K562 (cell line): ENCODE data around the gene MOB3B. TPM values are rescaled to one million over a fixed set of nuclear protein-coding genes. Genes with fewer than 3 reads are reported as not detected.
A peak's percentile ranks its signal among the peaks of the same experiment; 100 is the strongest.

Experiments
- ATAC-seq: fragments of 200-7000 bp; cut with Tn5 transposase; 3 replicates; pipeline ENCODE4 v1.9.1; 2020; ENCODE audit warnings: moderate library complexity
- BruUV-seq: library from RNA; stranded (reverse); fragments of 400-500 nt; replicated peaks from 2 replicates; lab custom pipeline; 2021; lab: Mats Ljungman, UMichigan
- CTCF ChIA-PET: fragments of 300-600 bp; formaldehyde crosslinking; extraction: SDS; loops from one replicate; lab custom pipeline; 2021; ENCODE audit warnings: low intra/inter-chr PET ratio; lab: Yijun Ruan, JAX
- POLR2A ChIA-PET: fragments of 300-600, 350-650 bp; sonication (Branson Sonifier 250); formaldehyde crosslinking; extraction: SDS; loops from one replicate; lab custom pipeline; 2021; ENCODE audit warnings: antibody characterized with exemption, inconsistent platforms; lab: Yijun Ruan, JAX
- DNase-seq, 4 experiments: peaks; one replicate each; pipeline versions ENCODE4 v3.0.0 to v3.0.0-alpha.2; 2011 to 2018; ENCODE audit warnings: low spot score in 3 of 4, mixed read lengths in 3 of 4; ENCODE audit errors: extremely low read depth in 1 of 4
- FAIRE-seq: peaks from 2 replicates; lab custom pipeline; 2011; peaks lifted over from hg19 to GRCh38; lab: Jason Lieb, UNC
- H2AFZ ChIP-seq: 2 replicates; pipeline ENCODE4 v1.6.0; 2011; ENCODE audit warnings: low read depth, low read length, control low read depth, inconsistent platforms
- H3K27ac ChIP-seq: fragments of 200-600 bp; 3 replicates; pipeline ENCODE4 v1.8.0; 2011; ENCODE audit warnings: low read depth, mild to moderate bottlenecking, control low read depth, inconsistent platforms, low read length, moderate library complexity, mixed read lengths; ENCODE audit errors: extremely low read depth
- H3K27me3 ChIP-seq, 2 experiments: fragments of 300-600 bp in 1 of 2; 2 replicates in 1 of 2; 3 replicates in 1 of 2; pipeline versions ENCODE4 v1.6.0 to v1.8.0; 2011; ENCODE audit warnings: inconsistent platforms in 2 of 2, low read length in 2 of 2, mild to moderate bottlenecking in 1 of 2, mixed read lengths in 1 of 2, moderate library complexity in 1 of 2; ENCODE audit not compliant: control insufficient read depth in 2 of 2, insufficient read depth in 2 of 2
- H3K36me3 ChIP-seq: fragments of 300-600 bp; 3 replicates; pipeline ENCODE4 v1.8.0; 2011; ENCODE audit warnings: mild to moderate bottlenecking, low read length, inconsistent platforms; ENCODE audit not compliant: control insufficient read depth, insufficient read depth
- H3K4me1 ChIP-seq, 2 experiments: fragments of 200-600 bp in 1 of 2; replicated peaks in 1 of 2; 2 replicates in 1 of 2; 3 replicates in 1 of 2; pipeline versions ENCODE4 v1.5.1 to v1.8.0; 2011; ENCODE audit warnings: inconsistent platforms in 2 of 2, low read length in 2 of 2, mild to moderate bottlenecking in 1 of 2, mixed read lengths in 1 of 2, moderate library complexity in 1 of 2; ENCODE audit not compliant: control insufficient read depth in 2 of 2, insufficient read depth in 2 of 2
- H3K4me2 ChIP-seq: 2 replicates; pipeline ENCODE4 v1.6.1; 2011; ENCODE audit warnings: low read length, control low read depth, inconsistent platforms, mixed read lengths; ENCODE audit not compliant: insufficient read depth
- H3K4me3 ChIP-seq: fragments of 200-600 bp; sonication (generic), shearing (Covaris generic); 2 replicates; pipeline ENCODE4 v1.5.1; 2016; ENCODE audit warnings: control low read depth, inconsistent platforms
- H3K79me2 ChIP-seq: fragments of 200-600 bp; 3 replicates; pipeline ENCODE4 v1.8.0; 2011; ENCODE audit warnings: low read length, inconsistent platforms; ENCODE audit not compliant: control insufficient read depth, insufficient read depth
- H3K9ac ChIP-seq, 2 experiments: 2 replicates each; pipeline versions ENCODE4 v1.6.0 to v1.6.1; 2011; ENCODE audit warnings: low read depth in 2 of 2, low read length in 2 of 2, control low read depth in 1 of 2, inconsistent platforms in 1 of 2, mild to moderate bottlenecking in 1 of 2, mixed read lengths in 1 of 2; ENCODE audit not compliant: insufficient read depth in 1 of 2
- H3K9me1 ChIP-seq: one replicate; pipeline ENCODE4 v1.6.0; 2011; ENCODE audit warnings: inconsistent platforms, mild to moderate bottlenecking, low read length, moderate library complexity; ENCODE audit not compliant: control insufficient read depth, insufficient read depth
- H3K9me3 ChIP-seq: replicated peaks from 2 replicates; pipeline ENCODE4 v1.5.1; 2011; ENCODE audit warnings: low read depth, low read length, inconsistent platforms; ENCODE audit not compliant: control insufficient read depth, insufficient read depth
- H4K20me1 ChIP-seq: replicated peaks from 2 replicates; pipeline ENCODE4 v1.6.1; 2011; ENCODE audit warnings: low read length, inconsistent platforms, mixed read lengths; ENCODE audit not compliant: control insufficient read depth, insufficient read depth
- HDGF ChIP-seq: fragments of 450-650 bp; IDR thresholded peaks from 2 replicates; pipeline ENCODE4 v1.6.1; 2016
- MYNN ChIP-seq, 2 experiments: sonication (generic); formaldehyde crosslinking in 1 of 2; IDR thresholded peaks; 2 replicates each; pipeline versions ENCODE4 v1.5.0 to v1.6.1; 2016 to 2020; ENCODE audit warnings: antibody characterized with exemption in 1 of 2, missing genetic modification reagents in 1 of 2
- NFE2L1 ChIP-seq: fragments of 450-650 bp; IDR thresholded peaks from 2 replicates; pipeline ENCODE4 v1.6.1; 2016; ENCODE audit warnings: missing genetic modification characterization, low read depth, mild to moderate bottlenecking, missing compliant biosample characterization, moderate library complexity, borderline replicate concordance
- NR3C1 ChIP-seq: sonication (generic); formaldehyde crosslinking; IDR thresholded peaks from 2 replicates; pipeline ENCODE4 v1.8.1; 2022; ENCODE audit warnings: missing genetic modification reagents
- STAT5B ChIP-seq: fragments of 250-450 bp; sonication (Bioruptor Pico); IDR thresholded peaks from 2 replicates; pipeline ENCODE4 v1.8.0; 2021; ENCODE audit warnings: mild to moderate bottlenecking, inconsistent platforms
- TEAD4 ChIP-seq, 2 experiments: sonication (generic) in 1 of 2; formaldehyde crosslinking in 1 of 2; IDR thresholded peaks; 2 replicates each; pipeline versions ENCODE4 v1.6.1 to v1.8.0; 2012 to 2022; ENCODE audit warnings: borderline replicate concordance in 1 of 2, inconsistent platforms in 1 of 2, low read length in 1 of 2, mild to moderate bottlenecking in 1 of 2, missing genetic modification reagents in 1 of 2
- ZFPM2 ChIP-seq: fragments of 250-450 bp; sonication (Bioruptor Pico); IDR thresholded peaks from 2 replicates; pipeline ENCODE4 v1.5.1; 2022; ENCODE audit warnings: mild to moderate bottlenecking
- ZNF212 ChIP-seq: fragments of 450-650 bp; formaldehyde crosslinking; IDR thresholded peaks from 2 replicates; pipeline ENCODE4 v1.4.0; 2020; ENCODE audit warnings: mild to moderate bottlenecking
- ZNF408 ChIP-seq: fragments of 250-450 bp; sonication (Bioruptor Pico); IDR thresholded peaks from 2 replicates; pipeline ENCODE4 v1.4.0; 2020; ENCODE audit warnings: low read depth, mild to moderate bottlenecking, moderate library complexity
- ZNF717 ChIP-seq: fragments of 250-450 bp; sonication (Bioruptor Pico); IDR thresholded peaks from 2 replicates; pipeline ENCODE4 v1.5.0; 2021
- WGBS: fragments of 100-300 bp; shearing (Covaris generic); methylation state at CpG from one replicate; pipeline ENCODE4 v1.1.6; 2016; ENCODE audit warnings: low coverage, mixed read lengths; ENCODE audit not compliant: insufficient coverage; ENCODE audit errors: missing lambda C conversion rate; 5-methylcytosine and 5-hydroxymethylcytosine counted together
- in situ Hi-C: fragments of 300-500 bp; cut with MboI; formaldehyde crosslinking; loops from 4 replicates; pipeline ENCODE4 v1.15.0; 2018; ENCODE audit warnings: inconsistent platforms, mixed read lengths
- intact Hi-C: fragments of 100-400 bp; cut with micrococcal nuclease; formaldehyde crosslinking; loops from 2 replicates; pipeline ENCODE4 v1.14.2; 2022
- polyA plus RNA-seq, 8 experiments: library from polyadenylated mRNA; depleted of rRNA in 4 of 8; stranded (reverse) in 5 of 8; unstranded in 3 of 8; fragments of >200 nt; fragmentation: Nextera tagmentation in 2 of 8; fragmentation: Illumina TruSeq in 1 of 8; extraction: Ambion mirVana in 2 of 8; extraction: Trizol in 1 of 8; gene quantifications; 2 replicates each; pipeline versions ENCODE4 v1.2.1 to v1.2.3, GENCODE V29; 2011 to 2014; ENCODE audit warnings: inconsistent platforms in 1 of 8, missing spikeins in 1 of 8
- total RNA-seq, 7 experiments: library from RNA; depleted of rRNA in 6 of 7; stranded (reverse); fragments of >200 nt in 6 of 7; fragmentation: Illumina TruSeq in 2 of 7; extraction: Trizol in 2 of 7; gene quantifications; 2 replicates each; pipeline versions ENCODE4 v1.2.1 to v1.2.3, GENCODE V29; 2011 to 2021; ENCODE audit warnings: low replicate concordance in 1 of 7
- TF ChIP-seq, protein P1 (sequence below): sonication (generic); formaldehyde crosslinking; IDR thresholded peaks from 2 replicates; pipeline ENCODE4 v1.8.0; 2023; ENCODE audit warnings: mild to moderate bottlenecking, missing genetic modification reagents
- TF ChIP-seq, protein P2 (sequence below): sonication (generic); formaldehyde crosslinking; IDR thresholded peaks from 2 replicates; pipeline ENCODE4 v1.8.1; 2022; ENCODE audit warnings: missing genetic modification reagents

MOB3B gene
- total and polyA plus RNA-seq, 9 of the 15 experiments (the other 6 are each of a cell fraction or from before 2014, with no cell fraction given), result 3.6 to 12.8 (median 7.2) TPM

DNA sequence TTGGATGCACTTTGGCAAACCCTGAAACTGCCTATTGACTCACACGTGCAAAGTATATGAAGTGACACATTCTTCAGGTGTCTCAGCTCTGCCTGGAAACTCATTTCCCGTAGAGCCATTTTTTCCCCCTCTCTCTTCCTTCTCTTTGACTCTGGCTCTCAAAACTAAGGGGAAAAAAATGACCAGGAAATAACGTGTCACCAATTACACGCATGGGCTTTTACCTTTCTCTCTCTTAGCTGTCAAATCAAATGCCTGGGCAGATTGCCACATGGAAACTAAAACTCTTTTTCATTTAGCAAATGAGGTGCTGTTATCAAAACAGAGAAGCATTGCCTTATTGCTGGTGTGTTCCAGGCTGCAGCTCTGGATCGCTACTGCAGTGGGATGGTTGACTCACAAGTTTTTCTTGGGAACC is 23.9 kb downstream of the MOB3B start:
- CTCF ChIA-PET, result no interaction called here
- Histone ChIP-seq H3K9me1 (no peaks in the 10 kb centered on the region), H3K9ac (no peak overlapping the region), H3K79me2 (peaks cover 4% of the 10 kb centered on the region), H3K27ac (no peak overlapping the region), H3K4me1 (no peaks in the 10 kb centered on the region; a peak in 2 of 5 replicates), H3K9me3 (no peaks in the 10 kb centered on the region), H3K27me3 (no peaks in the 10 kb centered on the region), H4K20me1 (no peaks in the 10 kb centered on the region), H2AFZ (no peak overlapping the region), H3K4me3 (no peak overlapping the region), H3K36me3 (peaks cover 6% of the 10 kb centered on the region; the same call in 1 of the 3 replicates), H3K4me2 (no peak overlapping the region)
- in situ Hi-C loops (no loop called here), intact Hi-C loops (no loop called here)
- no peak for DNase-seq
- POLR2A ChIA-PET, result interaction anchor here (1.4 kb wide), 1 partner anchor 10 kb away, joined by 4 read pairs; no protein-coding TSS in a partner anchor
- WGBS, result no CpG with 5 or more reads among the region's 5 CpGs
- FAIRE-seq, result no peak
- TF ChIP-seq ZNF212 (CRISPR knock-in tag), result no peak
- no peak for TF ChIP-seq ZNF717
- no peak for TF ChIP-seq HDGF
- no TSS peak for BruUV-seq
- no peak for ATAC-seq

DNA sequence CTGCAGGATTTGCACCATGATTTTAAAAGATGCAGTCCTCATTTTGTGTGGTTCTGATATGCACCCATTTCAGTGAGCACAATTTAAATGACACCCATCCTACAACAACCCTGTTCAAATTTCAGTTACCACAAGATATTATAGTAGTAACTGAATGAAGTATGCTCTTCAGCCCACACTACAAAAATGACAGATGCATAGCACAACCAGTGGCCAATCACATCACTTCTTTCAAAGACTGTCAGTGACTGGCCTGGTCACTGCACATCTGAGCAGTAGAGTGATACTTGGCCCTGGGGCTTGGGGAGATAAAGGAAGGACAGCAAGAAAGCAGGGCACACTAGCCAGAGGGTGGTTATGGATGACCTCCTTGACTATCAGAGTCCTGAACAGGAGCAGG is 25.4 kb downstream of the MOB3B start:
- DNase-seq (no peak), ATAC-seq (peak; percentile 56), FAIRE-seq (no peak)
- intact Hi-C loops, result no loop called here
- Histone ChIP-seq H3K9me3 (no peaks in the 10 kb centered on the region), H4K20me1 (no peaks in the 10 kb centered on the region), H3K36me3 (peaks cover 6% of the 10 kb centered on the region; the same call in 1 of the 3 replicates), H2AFZ (no peak overlapping the region), H3K4me3 (no peak overlapping the region), H3K27me3 (no peaks in the 10 kb centered on the region), H3K79me2 (peaks cover 14% of the 10 kb centered on the region), H3K9ac (no peak overlapping the region), H3K27ac (no peak overlapping the region), H3K4me1 (no peaks in the 10 kb centered on the region; a peak in 2 of 5 replicates), H3K4me2 (no peak overlapping the region), H3K9me1 (no peaks in the 10 kb centered on the region)
- CTCF ChIA-PET, result no interaction called here
- in situ Hi-C loops, result no loop called here
- no TSS peak for BruUV-seq
- POLR2A ChIA-PET, result no interaction called here
- TF ChIP-seq NFE2L1 (tag) (no peak), TEAD4 (IDR thresholded peaks at IDR 0.05; ENCODE audit: low read length) (no peak), TEAD4 (CRISPR knock-in tag; IDR thresholded peaks at IDR 0.05; ENCODE audit: borderline replicate concordance) (no peak), ZNF408 (CRISPR knock-in tag) (no peak), ZFPM2 (CRISPR knock-in tag) (no peak), MYNN (IDR thresholded peaks at IDR 0.05) (no peak), MYNN (CRISPR knock-in tag; IDR thresholded peaks at IDR 0.05) (no peak), NR3C1 (CRISPR knock-in tag) (no peak), STAT5B (no peak)
- TF ChIP-seq, protein P1, sequence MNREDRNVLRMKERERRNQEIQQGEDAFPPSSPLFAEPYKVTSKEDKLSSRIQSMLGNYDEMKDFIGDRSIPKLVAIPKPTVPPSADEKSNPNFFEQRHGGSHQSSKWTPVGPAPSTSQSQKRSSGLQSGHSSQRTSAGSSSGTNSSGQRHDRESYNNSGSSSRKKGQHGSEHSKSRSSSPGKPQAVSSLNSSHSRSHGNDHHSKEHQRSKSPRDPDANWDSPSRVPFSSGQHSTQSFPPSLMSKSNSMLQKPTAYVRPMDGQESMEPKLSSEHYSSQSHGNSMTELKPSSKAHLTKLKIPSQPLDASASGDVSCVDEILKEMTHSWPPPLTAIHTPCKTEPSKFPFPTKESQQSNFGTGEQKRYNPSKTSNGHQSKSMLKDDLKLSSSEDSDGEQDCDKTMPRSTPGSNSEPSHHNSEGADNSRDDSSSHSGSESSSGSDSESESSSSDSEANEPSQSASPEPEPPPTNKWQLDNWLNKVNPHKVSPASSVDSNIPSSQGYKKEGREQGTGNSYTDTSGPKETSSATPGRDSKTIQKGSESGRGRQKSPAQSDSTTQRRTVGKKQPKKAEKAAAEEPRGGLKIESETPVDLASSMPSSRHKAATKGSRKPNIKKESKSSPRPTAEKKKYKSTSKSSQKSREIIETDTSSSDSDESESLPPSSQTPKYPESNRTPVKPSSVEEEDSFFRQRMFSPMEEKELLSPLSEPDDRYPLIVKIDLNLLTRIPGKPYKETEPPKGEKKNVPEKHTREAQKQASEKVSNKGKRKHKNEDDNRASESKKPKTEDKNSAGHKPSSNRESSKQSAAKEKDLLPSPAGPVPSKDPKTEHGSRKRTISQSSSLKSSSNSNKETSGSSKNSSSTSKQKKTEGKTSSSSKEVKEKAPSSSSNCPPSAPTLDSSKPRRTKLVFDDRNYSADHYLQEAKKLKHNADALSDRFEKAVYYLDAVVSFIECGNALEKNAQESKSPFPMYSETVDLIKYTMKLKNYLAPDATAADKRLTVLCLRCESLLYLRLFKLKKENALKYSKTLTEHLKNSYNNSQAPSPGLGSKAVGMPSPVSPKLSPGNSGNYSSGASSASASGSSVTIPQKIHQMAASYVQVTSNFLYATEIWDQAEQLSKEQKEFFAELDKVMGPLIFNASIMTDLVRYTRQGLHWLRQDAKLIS (CRISPR knock-in tag), result no peak
- TF ChIP-seq, protein P2, sequence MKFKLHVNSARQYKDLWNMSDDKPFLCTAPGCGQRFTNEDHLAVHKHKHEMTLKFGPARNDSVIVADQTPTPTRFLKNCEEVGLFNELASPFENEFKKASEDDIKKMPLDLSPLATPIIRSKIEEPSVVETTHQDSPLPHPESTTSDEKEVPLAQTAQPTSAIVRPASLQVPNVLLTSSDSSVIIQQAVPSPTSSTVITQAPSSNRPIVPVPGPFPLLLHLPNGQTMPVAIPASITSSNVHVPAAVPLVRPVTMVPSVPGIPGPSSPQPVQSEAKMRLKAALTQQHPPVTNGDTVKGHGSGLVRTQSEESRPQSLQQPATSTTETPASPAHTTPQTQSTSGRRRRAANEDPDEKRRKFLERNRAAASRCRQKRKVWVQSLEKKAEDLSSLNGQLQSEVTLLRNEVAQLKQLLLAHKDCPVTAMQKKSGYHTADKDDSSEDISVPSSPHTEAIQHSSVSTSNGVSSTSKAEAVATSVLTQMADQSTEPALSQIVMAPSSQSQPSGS (CRISPR knock-in tag), result no peak
